SH-SY5Y (cell line): ENCODE results near the gene MYNN.

Experiments
- GATA2 ChIP-seq: IDR thresholded peaks from 2 replicates; pipeline ENCODE4 v1.6.1; 2011; ENCODE audit warnings: mild to moderate bottlenecking, low read depth, low read length
- GATA3 ChIP-seq: IDR thresholded peaks from 2 replicates; pipeline ENCODE4 v1.6.1; 2011; ENCODE audit warnings: low read depth, mild to moderate bottlenecking, low read length, moderate library complexity

- TF ChIP-seq GATA2 (no peak), GATA3 (no peak)
Measured at GRCh38 chr3:169836942-169837275, 63.7 kb downstream of the MYNN start.
